Sigmoid colon (tissue), 4 donors: Measurements from ENCODE around the gene GPX6.

Experiments
- CTCF ChIP-seq, 4 experiments: fragments of 450-650 bp in 3 of 4; fragments of 200-600 bp in 1 of 4; IDR thresholded peaks; one replicate each; pipeline ENCODE4 v1.5.1; 2016 to 2019; ENCODE audit warnings: antibody characterized with exemption in 4 of 4, mild to moderate bottlenecking in 3 of 4, moderate library complexity in 2 of 4
- EP300 ChIP-seq, 4 donors: sonication (generic); formaldehyde crosslinking; IDR thresholded peaks; one replicate each; pipeline ENCODE4 v1.6.1; 2017; ENCODE audit warnings: antibody characterized with exemption in 4 of 4
- POLR2A ChIP-seq, 2 donors: fragments of 450-650 bp; IDR thresholded peaks; one replicate each; pipeline ENCODE4 v1.6.1; 2016; ENCODE audit warnings: antibody characterized with exemption in 2 of 2, mild to moderate bottlenecking in 2 of 2, moderate library complexity in 2 of 2
- POLR2AphosphoS5 ChIP-seq, 4 donors: sonication (generic); formaldehyde crosslinking; IDR thresholded peaks; one replicate each; pipeline ENCODE4 v1.6.1; 2017; ENCODE audit warnings: antibody characterized with exemption in 4 of 4

- TF ChIP-seq CTCF (IDR thresholded peaks at IDR 0.05) (no peak), POLR2AphosphoS5 (IDR thresholded peaks at IDR 0.05) (no peak), POLR2A (IDR thresholded peaks at IDR 0.05) (no peak), EP300 (IDR thresholded peaks at IDR 0.05) (no peak)
Measured at GRCh38 chr6:28555136-28555535, 39.5 kb upstream of the GPX6 start.
